GM18873 (cell line): ENCODE measurements around the gene SLC7A7.
"Not testable (repeated sequence)": the region's sequence is repeated elsewhere in the genome, so short reads cannot be mapped to it uniquely, and the experiment has no call there.

ENCODE experiments used
- ATAC-seq: cut with Tn5 transposase; IDR thresholded peaks from one replicate; pipeline ENCODE4 v1.9.1; 2021; ENCODE audit warnings: mild to moderate bottlenecking, moderate library complexity, moderate number of reproducible peaks; ENCODE audit not compliant: unreplicated experiment, low FRiP score

Gene SLC7A7

DNA sequence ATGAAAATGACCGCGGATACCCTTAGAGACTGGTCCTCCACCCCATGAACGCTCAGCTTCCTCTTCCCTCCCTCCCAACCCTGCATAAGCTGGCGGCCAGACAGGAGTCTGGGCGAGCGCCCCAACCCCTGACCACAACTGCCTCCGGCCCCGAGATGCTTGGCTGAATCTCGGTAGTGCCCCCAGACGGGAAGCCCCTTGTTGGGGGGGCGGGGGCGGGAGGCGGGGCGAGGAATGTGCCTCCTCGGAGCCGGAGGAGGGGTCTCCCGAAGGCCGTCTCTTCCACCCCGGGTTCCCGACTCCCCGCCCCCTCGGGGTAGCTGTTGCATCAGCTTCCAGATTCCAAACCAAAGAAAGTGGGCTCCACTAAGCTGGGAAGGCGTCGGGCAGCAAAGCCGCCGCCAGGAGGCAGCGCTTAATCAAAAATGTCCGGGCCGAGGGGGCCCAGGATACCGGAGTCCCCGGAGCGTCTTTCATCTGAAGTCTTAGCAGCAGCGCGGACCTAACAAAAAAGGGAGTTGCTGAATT is 7.4 kb upstream of the SLC7A7 start:
- no peak for ATAC-seq

DNA sequence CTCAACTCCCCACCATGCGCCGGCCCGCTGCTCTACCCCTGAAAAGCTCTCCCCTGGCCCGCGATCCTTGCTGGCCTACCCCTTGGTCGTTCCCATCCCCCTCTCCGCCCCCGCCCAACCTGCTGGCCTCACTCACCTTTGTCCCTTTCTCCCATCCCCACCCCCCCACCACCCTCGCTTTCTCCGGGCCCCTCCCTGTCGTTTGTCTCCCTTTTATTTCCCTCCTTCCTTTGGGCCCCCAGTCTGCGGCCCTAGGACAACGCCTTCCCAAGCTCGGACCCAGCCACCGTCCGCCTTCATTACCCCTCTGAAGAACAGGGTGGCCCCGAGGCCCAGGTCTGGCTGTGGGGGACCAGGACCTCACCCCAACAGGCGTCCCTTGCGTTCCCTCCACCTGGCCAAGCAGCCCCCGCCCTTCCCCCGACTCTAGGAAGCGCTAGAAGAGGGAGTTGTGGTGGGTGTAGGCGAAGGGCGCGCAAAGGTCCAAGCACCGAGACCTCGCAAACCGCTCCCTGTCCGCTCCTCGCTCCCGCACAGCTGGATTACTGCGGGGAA is 6.9 kb upstream of the SLC7A7 start:
- no peak for ATAC-seq

DNA sequence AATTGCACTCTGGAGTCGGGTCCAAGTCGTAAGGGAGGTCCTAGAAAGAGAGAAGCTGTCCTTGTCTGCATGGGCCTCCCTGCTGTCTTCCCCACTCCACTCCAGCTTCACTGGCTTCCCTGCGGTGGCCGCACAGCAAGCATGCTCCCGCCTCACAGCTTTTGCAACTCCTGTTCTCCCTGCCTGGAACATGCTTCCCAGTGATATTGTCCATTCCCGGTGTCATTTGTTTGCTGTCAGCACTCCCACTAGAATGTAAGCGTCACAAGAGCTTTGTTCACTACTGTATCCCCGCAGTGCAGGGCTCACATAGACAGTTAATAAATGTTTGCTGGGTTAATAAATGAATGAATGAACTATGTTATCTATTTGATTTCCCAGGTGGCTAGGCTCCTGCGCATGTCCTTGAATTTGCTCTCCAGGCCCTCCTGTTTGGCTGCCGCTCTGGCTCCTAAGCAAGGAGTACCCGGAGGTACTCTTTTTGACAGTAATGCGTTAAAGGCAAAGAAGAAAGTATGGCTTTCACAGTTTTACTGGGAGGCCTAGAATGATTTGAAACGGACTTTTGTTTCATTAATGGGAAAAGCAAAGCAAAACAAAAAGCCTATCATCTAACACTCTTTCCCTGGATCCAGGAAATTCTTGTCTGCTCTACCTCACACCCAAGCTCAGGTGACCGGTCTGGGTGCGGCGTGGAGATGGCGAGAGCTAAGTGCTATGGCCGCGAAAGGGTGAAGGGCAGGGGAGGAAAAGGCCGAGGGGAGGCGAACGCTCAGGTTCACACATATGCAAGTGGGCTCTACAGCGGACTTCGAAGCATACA is 6.2 kb upstream of the SLC7A7 start:
- ATAC-seq = no peak

DNA sequence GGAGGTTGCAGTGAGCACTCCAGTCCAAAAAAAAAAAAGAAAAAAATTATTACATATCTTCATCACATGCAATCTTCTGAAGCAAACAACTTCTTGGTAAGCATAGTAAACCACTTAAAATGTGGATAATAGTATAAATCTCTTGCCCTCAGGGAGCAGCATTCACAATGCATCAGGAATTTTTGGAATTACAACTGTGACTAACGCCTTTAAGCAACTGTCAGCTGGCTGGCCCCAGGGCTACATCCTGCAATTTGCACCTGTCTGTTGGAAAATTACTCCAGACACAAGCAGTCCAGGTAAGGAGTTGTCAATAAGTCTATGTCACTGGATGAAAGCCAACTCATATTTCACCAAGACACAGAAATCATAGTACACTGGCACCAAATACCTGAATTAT is 5.5 kb upstream of the SLC7A7 start:
- ATAC-seq = no peak

DNA sequence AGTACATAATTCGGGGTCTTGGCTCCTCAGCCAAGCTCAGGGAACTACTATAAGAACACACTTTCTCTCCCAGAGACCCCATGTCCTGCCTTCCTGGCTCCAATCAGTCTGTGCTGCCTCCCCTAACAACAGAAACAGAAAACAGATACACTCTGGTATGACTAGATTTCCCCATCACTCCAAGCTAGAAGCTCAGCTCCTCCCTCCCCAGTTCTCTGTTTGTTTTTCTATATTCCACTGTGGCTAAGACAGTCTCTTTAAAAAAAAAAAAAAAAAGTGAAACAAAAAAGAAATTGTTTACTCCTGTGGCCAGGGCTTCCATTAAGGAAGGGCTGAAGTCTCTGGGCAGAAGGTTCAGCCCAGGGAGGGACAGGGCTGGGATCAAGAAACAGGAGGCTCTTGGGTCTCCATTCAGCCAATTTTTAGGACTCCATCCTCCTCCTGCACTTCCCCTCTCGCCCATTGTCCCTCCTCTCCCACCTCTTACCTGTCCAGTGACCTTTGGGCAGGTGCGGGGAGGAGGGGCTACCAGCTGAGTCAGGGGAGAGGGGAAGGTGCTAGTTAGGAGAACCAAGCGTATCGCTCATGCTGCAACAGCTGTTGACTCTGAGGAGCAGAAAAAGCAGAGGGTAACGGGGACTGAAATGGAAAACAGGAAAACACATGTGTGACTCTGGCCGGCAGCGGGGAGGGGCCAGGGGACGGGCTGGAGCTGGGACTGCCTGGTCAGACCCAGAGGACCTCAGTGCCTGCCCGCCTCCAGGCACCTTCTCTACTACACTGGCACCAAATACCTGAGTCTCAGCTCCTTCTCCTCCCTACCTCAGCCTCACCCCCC is 4.1 kb upstream of the SLC7A7 start:
- no peak for ATAC-seq

DNA sequence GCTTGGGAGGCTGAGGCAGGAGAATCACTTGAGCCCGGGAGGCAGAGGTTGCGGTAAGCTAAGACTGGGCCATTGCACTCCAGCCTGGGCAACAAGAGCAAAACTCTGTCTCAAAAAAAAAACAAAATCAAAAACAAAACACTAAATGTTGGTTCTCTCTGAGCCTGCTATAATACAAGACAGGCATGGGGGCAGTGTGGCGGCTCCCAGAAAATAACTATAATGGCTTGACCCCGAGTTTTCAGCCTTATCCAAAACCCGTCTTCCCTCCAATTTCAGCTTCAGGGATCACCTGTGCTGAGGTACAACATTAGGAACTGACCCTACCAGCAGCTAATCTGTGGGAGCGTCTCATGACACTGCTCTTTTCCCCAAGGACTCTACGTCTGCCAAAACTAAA is 862 bp downstream of the SLC7A7 start:
- ATAC-seq = no peak

DNA sequence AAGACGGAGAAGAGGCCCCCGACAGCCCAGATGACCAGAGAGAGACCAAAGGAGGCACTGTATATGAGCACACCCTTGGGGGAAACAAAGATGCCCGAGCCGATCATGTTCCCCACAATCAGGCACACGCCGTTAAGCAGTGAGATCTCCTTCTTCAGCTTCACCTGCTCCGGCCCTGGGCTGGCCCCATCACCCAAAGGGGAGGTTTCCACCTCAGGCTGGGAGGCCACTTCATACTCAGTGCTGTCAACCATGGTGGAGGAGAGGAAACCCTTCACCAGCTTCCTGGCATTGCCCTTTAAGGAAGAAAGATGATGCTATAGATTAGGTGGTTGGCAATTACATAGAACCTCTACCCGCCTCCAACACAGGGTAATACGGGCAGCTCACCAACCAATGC is 2.1 kb downstream of the SLC7A7 start:
- ATAC-seq = no peak

DNA sequence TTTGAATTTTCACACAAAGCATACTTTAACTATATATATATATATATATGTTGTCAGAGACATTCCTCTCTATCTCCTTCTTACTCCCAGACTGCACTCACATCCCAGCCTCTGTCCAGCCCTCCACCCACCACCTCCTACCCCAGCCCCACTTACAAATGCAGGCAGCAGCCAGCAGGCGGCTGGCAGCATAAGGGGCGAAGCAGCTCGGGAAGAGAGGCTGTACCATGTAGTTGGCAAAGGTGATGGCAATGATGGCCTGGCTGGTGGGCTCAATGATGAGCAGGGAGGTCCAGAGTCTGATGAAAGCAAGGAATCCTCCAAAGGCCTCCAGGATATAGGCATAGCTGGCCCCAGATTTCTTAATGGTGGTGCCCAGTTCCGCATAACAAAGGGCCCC is 2.5 kb downstream of the SLC7A7 start:
- no peak for ATAC-seq

DNA sequence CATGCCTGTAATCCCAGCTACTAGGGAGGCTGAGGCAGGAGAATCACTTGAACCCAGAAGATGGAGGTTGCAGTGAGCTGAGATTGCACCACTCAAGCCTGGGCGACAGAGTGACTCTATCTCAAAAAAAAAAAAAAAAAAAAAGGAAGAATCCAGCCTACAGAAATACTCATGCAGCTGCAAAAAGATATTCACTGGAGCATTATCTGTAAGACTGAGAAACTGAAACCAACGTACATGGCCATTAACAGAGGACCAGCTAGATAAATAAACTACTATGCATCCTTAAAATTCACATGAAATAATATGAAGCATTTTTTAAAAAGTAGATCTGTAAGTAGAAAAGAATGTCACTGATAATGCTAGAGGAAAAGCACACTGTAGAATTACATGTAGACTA is 3.5 kb downstream of the SLC7A7 start:
- no peak for ATAC-seq

DNA sequence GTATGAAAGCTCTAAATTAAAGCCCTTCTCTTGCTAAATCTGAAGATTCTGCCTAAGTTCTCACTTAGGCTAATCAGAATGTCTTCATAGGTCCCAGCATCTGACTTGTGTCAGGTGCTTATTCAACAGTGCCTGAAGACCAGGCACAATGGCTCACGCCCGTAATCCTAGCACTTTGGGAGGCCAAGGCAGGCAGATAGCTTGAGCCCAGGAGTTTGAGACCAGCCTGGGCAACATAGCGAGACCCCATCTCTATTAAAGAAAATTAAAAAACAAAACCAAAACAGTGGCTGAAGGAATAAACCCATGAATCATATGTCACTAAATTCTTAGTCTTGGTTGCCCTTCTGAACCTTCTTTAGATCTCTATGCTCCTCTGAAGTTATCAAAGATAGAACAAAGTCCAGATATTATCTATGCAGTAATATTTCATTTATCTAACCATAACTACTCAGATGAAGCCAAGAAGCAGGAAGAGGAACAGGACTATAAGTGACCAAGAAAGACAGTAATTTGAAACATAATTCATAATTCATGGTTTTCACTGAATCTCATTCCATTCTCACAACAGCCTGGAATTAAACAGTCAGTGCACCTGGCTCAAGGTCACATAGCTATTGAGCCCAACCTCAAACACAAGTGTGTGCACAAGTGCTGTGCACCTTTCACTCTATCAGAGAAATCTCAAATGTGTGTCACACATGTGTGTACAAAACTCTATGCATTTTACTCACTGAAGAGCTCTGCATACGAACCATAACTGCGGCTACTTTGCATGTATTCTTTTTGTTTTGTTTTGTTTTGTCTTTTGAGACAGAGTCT is 6.6 kb downstream of the SLC7A7 start:
- ATAC-seq = no peak

DNA sequence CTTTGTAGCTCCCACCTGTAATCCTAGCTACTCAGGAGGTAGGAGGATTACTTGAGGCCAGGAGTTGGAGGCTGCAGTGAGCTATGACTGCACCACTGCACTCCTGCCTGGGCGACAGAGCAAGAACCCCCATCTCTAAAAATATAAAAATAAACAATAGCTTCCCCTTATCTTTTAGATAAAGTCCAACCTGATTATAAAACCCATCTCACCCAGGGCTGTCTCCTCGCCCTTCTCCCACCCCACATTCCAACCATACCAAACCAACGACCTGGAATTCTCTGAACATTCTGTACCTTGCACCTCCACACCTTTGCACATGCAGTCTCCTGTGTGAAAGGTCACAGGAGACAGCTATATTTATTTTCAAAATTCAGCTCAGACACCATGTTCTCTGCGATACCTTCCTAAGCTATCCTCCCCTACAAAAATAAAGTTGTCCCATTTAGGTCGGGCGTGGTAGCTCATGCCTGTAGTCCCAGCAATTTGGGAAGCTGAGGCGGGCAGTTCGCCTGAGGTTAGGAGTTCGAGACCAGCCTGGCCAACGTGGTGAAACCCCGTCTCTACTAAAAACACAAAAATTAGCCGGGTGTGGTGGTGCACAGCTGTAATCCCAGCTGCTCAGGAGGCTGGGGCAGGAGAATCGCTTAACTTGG is 7.7 kb downstream of the SLC7A7 start:
- ATAC-seq = no peak

DNA sequence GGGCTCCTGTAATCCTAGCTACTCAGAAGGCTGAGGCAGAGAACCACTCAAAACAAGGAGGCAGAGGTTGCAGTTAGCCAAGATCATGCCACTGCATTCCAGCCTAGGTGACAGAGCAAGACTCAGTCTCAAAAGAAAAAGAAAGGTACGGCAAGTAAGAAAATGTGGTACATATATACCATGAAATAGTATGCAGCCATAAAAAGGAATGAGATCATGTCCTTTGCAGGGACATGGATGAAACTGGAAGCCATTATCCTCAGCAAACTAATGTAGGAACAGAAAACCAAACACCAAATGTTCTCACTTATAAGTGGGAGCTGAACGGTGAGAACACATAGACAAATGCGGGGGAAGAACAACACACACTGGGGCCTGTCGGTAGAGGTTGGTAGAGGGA is 10.0 kb downstream of the SLC7A7 start:
- ATAC-seq = not testable (repeated sequence)

DNA sequence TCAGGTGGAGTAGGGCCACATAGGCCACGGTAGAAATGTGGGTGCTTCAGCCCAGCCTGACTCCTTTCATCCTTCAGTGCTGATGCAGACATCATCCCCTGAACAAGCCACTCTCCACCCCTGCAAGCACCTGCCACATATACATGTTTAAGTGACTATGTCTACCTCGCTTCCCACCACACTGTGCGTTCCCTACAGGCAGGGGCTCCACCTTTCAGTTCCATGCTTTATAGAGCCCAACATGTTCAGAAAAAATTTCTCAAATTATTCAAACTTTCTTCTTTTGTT is 11.6 kb downstream of the SLC7A7 start:
- no peak for ATAC-seq

DNA sequence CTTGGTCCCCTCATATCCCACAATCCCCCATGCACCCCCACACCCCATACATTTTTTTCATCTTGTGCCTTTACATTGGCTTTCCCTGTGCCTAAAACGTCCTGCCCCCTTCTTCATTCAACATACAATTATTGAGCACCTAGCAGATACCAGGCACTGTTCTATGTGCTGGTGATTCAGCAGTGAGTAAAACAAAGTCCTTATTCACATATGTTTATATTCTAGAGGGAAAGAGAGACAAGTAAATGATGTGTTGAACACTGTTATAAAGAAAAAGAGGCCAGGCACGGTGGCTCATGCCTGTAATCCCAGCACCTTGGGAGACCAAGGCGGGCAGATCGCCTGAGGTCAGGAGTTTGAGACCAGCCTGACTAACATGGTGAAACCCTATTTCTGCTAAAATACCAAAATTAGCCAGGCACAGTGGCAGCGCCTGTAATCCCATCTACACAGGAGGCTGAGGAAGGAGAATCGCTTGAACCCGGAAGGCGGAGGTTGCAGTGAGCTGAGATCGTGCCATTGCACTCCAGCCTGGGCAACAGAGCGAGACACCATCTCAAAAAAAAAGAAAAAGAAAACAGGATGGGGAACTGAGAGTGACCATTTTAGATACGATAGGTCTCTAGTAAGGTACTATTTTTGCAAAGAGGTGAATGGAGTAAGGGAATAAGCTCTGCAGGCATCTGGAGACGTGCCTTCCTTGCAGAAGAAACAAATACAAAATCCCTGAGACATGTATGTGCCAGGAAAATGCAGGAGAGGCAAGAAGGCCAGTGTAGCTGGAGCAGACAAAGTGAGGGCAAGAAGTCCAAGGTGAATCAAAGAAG is 12.2 kb downstream of the SLC7A7 start:
- no peak for ATAC-seq

DNA sequence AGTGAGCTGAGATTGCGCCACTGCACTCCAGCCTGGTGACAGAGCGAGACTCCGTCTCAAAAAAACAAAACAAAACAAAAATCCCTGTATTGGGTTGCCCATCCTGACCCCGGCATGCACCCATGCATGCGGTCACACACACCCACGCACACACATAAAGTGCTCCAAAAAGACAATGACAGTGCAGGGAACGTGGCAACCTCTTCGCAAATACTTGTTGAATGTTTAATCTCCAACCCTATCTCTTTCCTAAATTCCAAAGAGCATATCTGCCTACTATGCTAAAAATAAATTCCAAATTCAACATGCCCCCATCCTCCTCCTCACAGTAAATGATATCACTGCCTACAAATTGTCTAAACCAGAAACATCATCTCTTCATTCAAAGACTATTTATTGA is 13.5 kb downstream of the SLC7A7 start:
- ATAC-seq = no peak

DNA sequence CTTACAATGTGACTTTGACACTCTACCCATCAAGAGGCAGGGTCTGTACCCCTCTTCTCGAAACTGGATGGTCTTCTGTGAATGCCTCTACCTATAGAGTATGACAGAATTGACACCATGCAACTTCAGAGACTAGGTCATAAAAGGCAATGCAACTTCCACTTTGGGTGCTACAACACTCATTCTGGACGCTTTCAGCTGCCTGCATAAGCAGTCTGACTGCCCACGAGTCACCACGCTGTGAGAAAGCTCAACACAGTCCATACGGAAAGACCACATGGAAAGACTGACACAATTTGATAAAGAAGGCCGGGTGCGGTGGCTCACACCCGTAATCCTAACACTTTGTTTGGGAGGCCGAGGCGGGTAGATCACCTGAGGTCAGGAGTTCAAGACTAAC is 14.9 kb downstream of the SLC7A7 start:
- no peak for ATAC-seq

DNA sequence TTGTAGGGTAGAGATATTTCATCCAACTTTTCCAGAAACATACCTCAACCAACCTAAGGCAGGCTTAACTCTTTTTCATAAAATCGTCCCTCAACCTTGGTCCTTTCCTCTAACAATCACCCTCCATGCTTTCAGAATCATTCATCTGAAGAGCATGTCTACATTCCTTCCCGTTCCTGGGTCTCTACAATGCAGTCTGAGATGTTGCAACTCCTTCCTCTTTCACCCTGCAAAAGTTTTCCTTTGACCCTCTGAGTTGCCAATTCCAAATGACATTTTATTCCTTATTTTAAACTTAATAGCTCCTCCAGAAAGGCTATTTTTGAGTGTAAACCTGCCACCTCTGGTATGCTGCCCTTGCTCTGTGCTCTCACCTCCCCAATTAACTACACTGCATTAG is 16.7 kb downstream of the SLC7A7 start:
- no peak for ATAC-seq

DNA sequence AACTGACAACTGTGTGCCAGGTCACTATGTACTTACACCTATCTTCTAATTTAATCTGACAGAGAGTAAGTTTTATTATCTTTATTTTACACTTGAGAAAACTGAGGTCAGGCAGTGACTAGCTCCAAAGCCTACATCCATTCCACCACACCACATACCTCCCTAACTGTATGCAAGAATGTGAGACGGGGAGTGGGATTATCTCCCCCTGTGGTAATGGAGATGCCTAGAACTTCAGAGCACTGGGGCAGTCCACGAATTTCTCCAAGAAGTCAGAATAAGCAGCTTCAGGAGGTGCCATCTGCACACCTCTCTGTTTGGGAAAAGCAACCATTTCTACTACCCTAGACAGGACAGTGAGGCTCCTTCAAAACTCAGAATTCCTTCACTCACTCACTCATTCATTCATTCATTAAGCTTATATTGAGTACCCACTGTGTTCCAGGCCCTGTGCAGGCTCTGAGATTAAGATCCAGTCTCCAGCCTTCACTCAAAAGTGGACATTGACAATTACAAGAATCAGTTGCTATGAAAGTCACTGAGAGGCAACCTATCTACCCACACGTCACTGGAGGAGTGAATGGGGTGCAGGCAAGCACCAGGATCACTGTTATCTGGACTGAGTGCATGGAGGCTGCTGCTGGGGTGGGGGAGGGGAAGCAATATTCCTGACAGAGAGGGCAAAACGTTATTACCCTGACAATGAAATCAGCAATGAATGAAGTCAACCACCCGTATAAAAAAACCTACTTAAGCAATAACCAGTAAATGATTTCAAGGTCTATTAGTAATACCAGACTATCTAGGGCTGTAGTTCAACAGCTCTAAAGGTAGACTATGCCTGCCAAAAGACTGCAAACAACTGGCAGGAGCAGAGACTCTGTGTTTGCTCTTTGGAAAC is 18.0 kb downstream of the SLC7A7 start:
- ATAC-seq = no peak
